T-helper 2 cell treated with Interferon-gamma antibody and Interleukin-4, amounts not matched to agents 5 μg/mL and 100 μg/mL, for 36 hours (primary cell): ENCODE data around the gene RPS3.
"Not testable (repeated sequence)": the region's sequence is repeated elsewhere in the genome, so short reads cannot be mapped to it uniquely, and the experiment has no call there.

Experiments used
- DNase-seq: peaks from one replicate; pipeline ENCODE4 v3.0.0; 2021; ENCODE audit warnings: low spot score
- H3K27ac Mint-ChIP-seq: one replicate; pipeline ENCODE4 v1.8.0; 2021; ENCODE audit warnings: mild to moderate bottlenecking, mixed read lengths
- H3K27me3 Mint-ChIP-seq: one replicate; pipeline ENCODE4 v1.8.0; 2021; ENCODE audit warnings: low read depth, mixed read lengths
- H3K36me3 Mint-ChIP-seq: one replicate; pipeline ENCODE4 v1.8.0; 2021; ENCODE audit warnings: low read depth, mixed read lengths
- H3K4me1 Mint-ChIP-seq: one replicate; pipeline ENCODE4 v1.8.0; 2021; ENCODE audit warnings: low read depth, mixed read lengths
- H3K4me3 Mint-ChIP-seq: one replicate; pipeline ENCODE4 v1.8.0; 2022; ENCODE audit warnings: mild to moderate bottlenecking, moderate library complexity, mixed read lengths
- H3K9me3 Mint-ChIP-seq: one replicate; pipeline ENCODE4 v1.8.0; 2021; ENCODE audit warnings: mixed read lengths

Gene RPS3

DNA sequence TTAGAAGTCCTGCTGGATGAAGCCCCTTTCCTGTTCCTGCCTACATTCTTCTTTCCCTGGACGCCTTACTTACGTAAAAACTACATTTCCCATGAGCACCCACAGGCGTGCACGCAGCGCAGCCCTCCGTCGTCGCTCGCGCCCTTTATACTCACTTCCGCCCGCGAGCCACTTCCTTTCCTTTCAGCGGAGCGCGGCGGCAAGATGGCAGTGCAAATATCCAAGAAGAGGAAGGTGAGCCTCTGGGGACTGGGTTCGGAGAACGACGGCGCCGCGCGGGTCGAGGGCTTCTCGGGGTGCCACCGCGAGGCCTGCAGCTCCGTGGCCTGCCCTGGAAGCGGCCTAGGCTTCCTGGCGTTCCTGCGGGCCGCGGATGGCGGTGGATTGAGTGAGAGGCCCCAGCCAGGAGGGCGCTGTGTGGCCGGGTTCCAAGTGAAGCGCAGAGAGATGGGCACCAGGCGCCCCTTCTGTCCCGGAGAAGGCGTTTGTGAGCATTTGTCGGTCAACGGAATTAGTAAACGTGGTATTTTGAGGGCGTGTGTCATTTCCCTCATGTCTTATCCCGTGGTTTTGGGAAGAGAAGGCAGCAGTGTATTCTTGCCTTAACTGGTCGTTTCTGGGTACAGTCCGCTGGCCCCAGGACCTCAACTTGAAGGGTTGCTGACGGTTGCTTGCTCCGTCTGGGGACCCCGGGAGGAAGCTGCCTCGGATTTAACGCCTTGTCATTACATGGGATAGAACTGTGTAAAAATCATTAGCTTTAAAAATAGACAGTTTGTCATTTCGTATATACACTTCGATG, at the start of gene RPS3:
RPS3 (plus strand) TSS at position 175 of the 802 bp plus-strand sequence; CDS start at position 205, 30 bp downstream.
- DNase-seq, result peak; percentile 87
- Mint-ChIP-seq H3K27ac (peak within 1 kb of the TSS; percentile 98), H3K4me3 (peak within 1 kb of the TSS; percentile 97), H3K9me3 (no peaks in the 10 kb centered on the region), H3K4me1 (peaks cover 45% of the 10 kb centered on the region), H3K27me3 (peaks cover 7% of the 10 kb centered on the region), H3K36me3 (peaks cover 52% of the 10 kb centered on the region)

GRCh38 chr11:75349521-75350116, 49.7 kb upstream of the RPS3 start:
- peaks cover 7% of the 10 kb centered on the region for H3K36me3 Mint-ChIP-seq
- no peaks in the 10 kb centered on the region for H3K9me3 Mint-ChIP-seq
- H3K4me3 Mint-ChIP-seq, result peak overlapping the region; percentile 87
- peaks cover 53% of the 10 kb centered on the region for H3K4me1 Mint-ChIP-seq
- peak overlapping the region; percentile 75 for H3K27ac Mint-ChIP-seq
- no peaks in the 10 kb centered on the region for H3K27me3 Mint-ChIP-seq
- DNase-seq, result no peak

DNA sequence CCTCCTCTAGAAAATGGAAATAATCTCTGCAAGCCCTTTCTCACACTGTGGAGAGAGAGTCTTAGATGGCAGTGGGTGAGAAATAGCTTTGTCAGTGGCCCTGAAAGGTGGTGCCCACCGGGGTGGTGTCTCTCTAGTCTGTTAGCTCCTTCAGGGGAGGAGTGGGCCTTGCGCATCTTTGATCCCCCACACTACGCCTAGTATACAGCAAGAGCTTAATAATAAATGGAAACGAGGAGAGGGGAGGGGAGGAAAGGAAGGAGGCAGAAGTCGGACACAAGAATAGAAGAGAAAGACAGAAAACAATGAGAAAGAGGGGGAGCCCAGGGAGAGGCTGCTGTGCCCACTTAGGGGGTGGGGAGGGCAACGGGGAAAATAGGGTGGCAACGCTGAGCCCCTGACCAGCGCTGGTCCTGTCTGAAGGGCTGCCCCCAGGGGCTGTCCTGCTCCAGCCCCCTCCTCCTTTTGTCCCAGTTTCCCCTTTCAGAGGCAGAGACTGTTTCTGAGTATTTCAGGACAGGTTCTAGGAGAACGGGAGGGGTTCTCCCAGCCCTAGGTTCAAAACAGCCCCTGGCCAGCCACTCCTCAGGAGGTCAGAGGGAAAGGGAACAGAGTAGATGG, 49.1 kb upstream of the RPS3 start:
- peaks cover 49% of the 10 kb centered on the region for H3K4me1 Mint-ChIP-seq
- H3K4me3 Mint-ChIP-seq, result peak overlapping the region; percentile 87
- no peaks in the 10 kb centered on the region for H3K9me3 Mint-ChIP-seq
- no peak for DNase-seq
- H3K36me3 Mint-ChIP-seq, result peaks cover 7% of the 10 kb centered on the region
- H3K27me3 Mint-ChIP-seq, result no peaks in the 10 kb centered on the region
- peak overlapping the region; percentile 87 for H3K27ac Mint-ChIP-seq

GRCh38 chr11:75350743-75351540, 48.4 kb upstream of the RPS3 start:
- peaks cover 45% of the 10 kb centered on the region for H3K4me1 Mint-ChIP-seq
- DNase-seq, result peak; percentile 23

GRCh38 chr11:75351541-75351790, 47.9 kb upstream of the RPS3 start, which contains the start of gene ARRB1:
TSS of gene ARRB1 (minus strand) at chr11:75351661. CDS start at chr11:75351607, 54 bp downstream.
- Mint-ChIP-seq H3K36me3 (peaks cover 7% of the 10 kb centered on the region), H3K9me3 (no peaks in the 10 kb centered on the region), H3K27me3 (no peaks in the 10 kb centered on the region), H3K4me3 (peak within 1 kb of the TSS; percentile 87), H3K27ac (peak within 1 kb of the TSS; percentile 92), H3K4me1 (peaks cover 40% of the 10 kb centered on the region)
- DNase-seq, result peak; percentile 53

More at GRCh38 chr11:75350743-75351540, 48.4 kb upstream of the RPS3 start:
- no peaks in the 10 kb centered on the region for H3K9me3 Mint-ChIP-seq
- H3K36me3 Mint-ChIP-seq, result peaks cover 7% of the 10 kb centered on the region
- no peaks in the 10 kb centered on the region for H3K27me3 Mint-ChIP-seq
- peak overlapping the region; percentile 87 for H3K4me3 Mint-ChIP-seq
- peak overlapping the region; percentile 87 for H3K27ac Mint-ChIP-seq

GRCh38 chr11:75351791-75352587, 47.3 kb upstream of the RPS3 start:
- no peaks in the 10 kb centered on the region for H3K9me3 Mint-ChIP-seq
- peak overlapping the region; percentile 87 for H3K4me3 Mint-ChIP-seq
- H3K27me3 Mint-ChIP-seq, result no peaks in the 10 kb centered on the region
- DNase-seq, result peak; percentile 26
- H3K36me3 Mint-ChIP-seq, result peaks cover 7% of the 10 kb centered on the region
- peaks cover 37% of the 10 kb centered on the region for H3K4me1 Mint-ChIP-seq
- peak overlapping the region; percentile 92 for H3K27ac Mint-ChIP-seq

DNA sequence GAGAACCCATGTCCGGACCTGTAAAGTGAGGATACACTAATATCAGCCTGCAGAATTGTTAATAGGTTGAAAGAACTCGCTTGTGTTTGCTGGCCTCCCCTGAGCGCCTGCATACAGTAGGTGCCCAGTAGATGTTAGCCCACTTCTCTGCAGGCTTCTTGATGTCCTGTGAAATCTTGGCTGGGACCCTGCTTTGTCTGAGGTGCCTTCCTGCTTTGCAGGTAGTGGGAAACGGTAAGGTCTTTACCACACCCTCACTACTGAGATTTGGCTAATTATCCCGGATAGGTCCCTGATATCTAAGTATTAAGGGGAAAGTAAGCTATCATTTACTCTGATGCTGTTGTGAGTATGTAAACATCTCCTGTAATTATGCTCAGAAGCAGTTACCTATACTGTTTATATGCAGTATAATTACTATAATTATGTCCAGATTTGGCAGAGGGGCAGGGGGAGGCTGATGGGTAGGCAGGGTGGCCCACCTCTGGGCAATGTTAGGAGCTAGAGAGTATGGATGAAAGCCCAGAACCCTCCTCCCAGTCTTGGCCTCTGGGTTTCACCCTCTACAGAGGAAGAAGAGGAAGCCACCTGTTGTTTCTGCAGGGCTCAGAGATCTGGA, 46.6 kb upstream of the RPS3 start:
- H3K27me3 Mint-ChIP-seq, result no peaks in the 10 kb centered on the region
- peak overlapping the region; percentile 87 for H3K4me3 Mint-ChIP-seq
- H3K4me1 Mint-ChIP-seq, result peaks cover 36% of the 10 kb centered on the region
- no peaks in the 10 kb centered on the region for H3K9me3 Mint-ChIP-seq
- no peak for DNase-seq
- peaks cover 7% of the 10 kb centered on the region for H3K36me3 Mint-ChIP-seq
- H3K27ac Mint-ChIP-seq, result peak overlapping the region; percentile 92

- Mint-ChIP-seq H3K4me1 (peaks cover 22% of the 10 kb centered on the region), H3K27ac (no peak overlapping the region), H3K27me3 (peaks cover 4% of the 10 kb centered on the region)
Measured at GRCh38 chr11:75355051-75355450, 44.3 kb upstream of the RPS3 start.

DNA sequence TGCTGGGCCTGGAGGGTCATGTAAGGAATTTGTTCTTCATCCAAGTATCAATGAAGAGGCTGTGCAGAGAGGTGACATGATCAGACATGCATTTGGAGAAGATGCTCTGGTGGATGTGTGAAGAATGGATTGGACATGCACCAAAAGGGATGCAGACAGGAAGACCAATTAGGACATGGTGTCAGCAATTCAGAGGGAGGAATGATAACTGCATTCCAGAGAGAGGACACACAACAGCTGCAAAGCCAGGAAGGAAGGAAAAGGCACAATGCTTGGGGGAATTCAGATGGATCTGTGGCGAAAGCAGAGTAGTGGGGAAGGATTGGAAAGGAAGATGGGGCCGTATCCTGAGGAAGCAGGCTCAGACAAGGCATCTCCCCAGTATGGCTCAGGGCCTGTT, 42.7 kb upstream of the RPS3 start:
- H3K27ac Mint-ChIP-seq, result no peak overlapping the region
- H3K9me3 Mint-ChIP-seq, result no peaks in the 10 kb centered on the region
- H3K4me3 Mint-ChIP-seq, result no peak overlapping the region
- peaks cover 4% of the 10 kb centered on the region for H3K36me3 Mint-ChIP-seq
- no peak for DNase-seq
- peaks cover 4% of the 10 kb centered on the region for H3K27me3 Mint-ChIP-seq
- peaks cover 14% of the 10 kb centered on the region for H3K4me1 Mint-ChIP-seq

More at GRCh38 chr11:75355051-75355450, 44.3 kb upstream of the RPS3 start:
- peaks cover 7% of the 10 kb centered on the region for H3K36me3 Mint-ChIP-seq
- DNase-seq, result no peak
- H3K9me3 Mint-ChIP-seq, result no peaks in the 10 kb centered on the region
- no peak overlapping the region for H3K4me3 Mint-ChIP-seq

DNA sequence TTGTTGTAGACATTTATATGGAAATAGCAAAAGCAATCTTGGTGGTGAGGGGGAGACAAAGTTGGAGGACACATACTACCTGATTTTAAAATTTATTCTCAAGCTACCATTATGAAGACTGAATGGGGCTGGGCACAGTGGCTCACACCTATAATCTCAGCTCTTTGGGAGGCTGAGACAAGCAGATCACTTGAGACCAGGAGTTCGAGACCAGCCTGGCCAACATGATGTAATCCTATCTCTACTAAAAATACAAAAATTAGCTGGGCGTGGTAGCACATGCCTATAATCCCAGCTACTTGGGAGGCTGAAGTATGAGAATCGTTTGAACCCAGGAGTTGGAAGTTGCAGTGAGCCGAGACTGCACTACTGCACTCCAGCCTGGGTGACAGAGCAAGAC, 37.0 kb upstream of the RPS3 start:
- H3K4me3 Mint-ChIP-seq, H3K4me1 Mint-ChIP-seq, DNase-seq, H3K9me3 Mint-ChIP-seq, H3K27me3 Mint-ChIP-seq, H3K36me3 Mint-ChIP-seq, H3K27ac Mint-ChIP-seq: not testable (repeated sequence)

GRCh38 chr11:75365711-75366181, 33.6 kb upstream of the RPS3 start:
- no peak overlapping the region for H3K27ac Mint-ChIP-seq
- peaks cover 4% of the 10 kb centered on the region for H3K9me3 Mint-ChIP-seq
- H3K4me1 Mint-ChIP-seq, result peaks cover 12% of the 10 kb centered on the region
- H3K36me3 Mint-ChIP-seq, result peaks cover 4% of the 10 kb centered on the region
- no peak overlapping the region for H3K4me3 Mint-ChIP-seq
- no peak for DNase-seq
- peaks cover 3% of the 10 kb centered on the region for H3K27me3 Mint-ChIP-seq

DNA sequence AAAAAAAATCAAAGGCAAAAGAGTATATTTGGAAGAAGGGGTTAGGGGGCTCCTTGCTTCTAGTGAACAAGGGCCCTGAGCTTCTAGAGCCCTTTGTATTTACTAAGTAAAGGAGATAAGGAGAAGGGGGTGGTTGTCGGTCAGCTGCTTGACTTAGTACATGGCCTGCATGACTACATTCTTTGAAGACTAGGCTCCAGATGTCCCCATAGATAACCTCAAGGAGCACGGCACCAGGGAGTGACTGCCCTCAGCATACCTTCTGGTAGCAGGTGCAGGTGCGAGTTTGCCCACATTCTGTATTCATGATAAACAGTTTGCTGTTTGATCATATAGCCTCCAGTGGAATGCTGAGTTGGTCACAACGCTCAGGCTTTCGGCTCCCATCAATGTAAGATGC, 32.5 kb upstream of the RPS3 start:
- H3K27me3 Mint-ChIP-seq, H3K4me3 Mint-ChIP-seq, H3K27ac Mint-ChIP-seq, H3K36me3 Mint-ChIP-seq, H3K9me3 Mint-ChIP-seq, DNase-seq: not testable (repeated sequence)
- H3K4me1 Mint-ChIP-seq, result peaks cover 14% of the 10 kb centered on the region
